H1 (cell line): ENCODE data around the gene SPTLC3. TPM values are rescaled to one million over a fixed set of nuclear protein-coding genes. Genes with fewer than 3 reads are reported as not detected.

Experiments used
- CTCF ChIA-PET: fragments of 300-600 bp; sonication (Branson Sonifier 250); formaldehyde crosslinking; loops from one replicate; lab custom pipeline; 2021; ENCODE audit not compliant: partially characterized antibody; lab: Charles Lee
- POLR2A ChIA-PET: fragments of 300-600 bp; sonication (Branson Sonifier 250); formaldehyde crosslinking; loops from one replicate; lab custom pipeline; 2021; ENCODE audit warnings: inconsistent platforms; ENCODE audit not compliant: partially characterized antibody; lab: Charles Lee
- DNase-seq, 2 experiments: peaks; one replicate each; pipeline versions ENCODE4 v3.0.0 to v3.0.0-alpha.2; 2010 to 2022; ENCODE audit warnings: low spot score in 2 of 2, low read depth in 1 of 2, mixed read lengths in 1 of 2
- FAIRE-seq: peaks from 2 replicates; lab custom pipeline; 2011; peaks lifted over from hg19 to GRCh38; lab: Jason Lieb, UNC
- H2AFZ ChIP-seq: 2 replicates; pipeline ENCODE4 v1.8.1; 2012; ENCODE audit warnings: low read length, inconsistent platforms
- H2AK5ac ChIP-seq: 2 replicates; pipeline ENCODE4 v1.6.1; 2013; ENCODE audit warnings: low read depth, low read length
- H2BK120ac ChIP-seq: replicated peaks from 2 replicates; pipeline ENCODE3; 2013; ENCODE audit warnings: low read depth, low read length, inconsistent platforms
- H2BK12ac ChIP-seq: 2 replicates; pipeline ENCODE4 v1.6.1; 2013; ENCODE audit warnings: low read depth, low read length
- H2BK15ac ChIP-seq: 2 replicates; pipeline ENCODE4 v1.6.1; 2013; ENCODE audit warnings: low read length
- H2BK20ac ChIP-seq: 2 replicates; pipeline ENCODE4 v1.6.1; 2013; ENCODE audit warnings: low read length
- H2BK5ac ChIP-seq: 2 replicates; pipeline ENCODE4 v1.6.1; 2013; ENCODE audit warnings: low read depth, low read length
- H3K14ac ChIP-seq: 2 replicates; pipeline ENCODE4 v1.6.1; 2013; ENCODE audit warnings: inconsistent platforms; ENCODE audit not compliant: insufficient read length
- H3K18ac ChIP-seq: 2 replicates; pipeline ENCODE4 v1.6.1; 2013; ENCODE audit warnings: low read length; ENCODE audit errors: extremely low read depth
- H3K23ac ChIP-seq: 2 replicates; pipeline ENCODE4 v1.6.1; 2013; ENCODE audit warnings: inconsistent platforms; ENCODE audit not compliant: insufficient read length
- H3K23me2 ChIP-seq: 2 replicates; pipeline ENCODE4 v1.6.1; 2013; ENCODE audit warnings: low read depth, low read length
- H3K27ac ChIP-seq: 2 replicates; pipeline ENCODE4 v1.6.1; 2011; ENCODE audit warnings: low read depth, low read length, inconsistent platforms
- H3K27me3 ChIP-seq, 4 experiments: replicated peaks in 1 of 4; 1 replicate in 1 of 4; 2 replicates in 3 of 4; pipeline versions ENCODE4 v1.6.1 to v1.8.1; 2011 to 2013; ENCODE audit warnings: low read length in 3 of 4, mild to moderate bottlenecking in 3 of 4, inconsistent platforms in 2 of 4, mixed read lengths in 2 of 4, moderate library complexity in 1 of 4; ENCODE audit not compliant: control insufficient read depth in 3 of 4, insufficient read depth in 3 of 4; ENCODE audit errors: extremely low read depth in 1 of 4
- H3K36me3 ChIP-seq, 4 experiments: 2 replicates each; pipeline versions ENCODE4 v1.6.1 to v1.8.1; 2011 to 2013; ENCODE audit warnings: mild to moderate bottlenecking in 4 of 4, low read length in 3 of 4, moderate library complexity in 2 of 4, control low read depth in 1 of 4, inconsistent platforms in 1 of 4; ENCODE audit not compliant: insufficient read depth in 4 of 4, control insufficient read depth in 2 of 4
- H3K4ac ChIP-seq: replicated peaks from 2 replicates; pipeline ENCODE3; 2013; ENCODE audit warnings: low read length, low read depth, mixed read lengths, inconsistent platforms; ENCODE audit not compliant: insufficient read length
- H3K4me1 ChIP-seq, 4 experiments: replicated peaks in 1 of 4; 1 replicate in 1 of 4; 2 replicates in 3 of 4; pipeline versions ENCODE4 v1.6.1 to v1.8.1; 2011 to 2013; ENCODE audit warnings: low read length in 3 of 4, inconsistent platforms in 2 of 4, mixed read lengths in 1 of 4; ENCODE audit not compliant: insufficient read depth in 4 of 4, control insufficient read depth in 3 of 4
- H3K4me2 ChIP-seq, 2 experiments: 2 replicates each; pipeline versions ENCODE4 v1.6.1 to v1.8.1; 2011 to 2013; ENCODE audit warnings: low read depth in 2 of 2, low read length in 2 of 2, control low read depth in 1 of 2, inconsistent platforms in 1 of 2, mild to moderate bottlenecking in 1 of 2; ENCODE audit not compliant: insufficient read depth in 1 of 2
- H3K4me3 ChIP-seq, 4 experiments: fragments of 200-600, 300-600 bp in 1 of 4; sonication (generic), shearing (Covaris generic), sonication (Bioruptor Twin) in 1 of 4; 2 replicates each; pipeline versions ENCODE4 v1.5.1 to v1.8.1; 2011 to 2016; ENCODE audit warnings: low read length in 4 of 4, low read depth in 3 of 4, control low read depth in 2 of 4, inconsistent platforms in 2 of 4, mild to moderate bottlenecking in 2 of 4, mixed read lengths in 1 of 4, moderate library complexity in 1 of 4; ENCODE audit not compliant: insufficient read depth in 2 of 4; ENCODE audit errors: extremely low read depth in 1 of 4
- H3K56ac ChIP-seq: replicated peaks from 2 replicates; pipeline ENCODE3; 2013; ENCODE audit warnings: low read depth, mild to moderate bottlenecking, mixed read lengths, low read length, inconsistent platforms; ENCODE audit not compliant: insufficient read length
- H3K79me1 ChIP-seq: 2 replicates; pipeline ENCODE4 v1.6.1; 2013; ENCODE audit warnings: low read depth, low read length, control low read depth
- H3K79me2 ChIP-seq, 2 experiments: 2 replicates each; pipeline versions ENCODE4 v1.6.1 to v1.8.1; 2012 to 2013; ENCODE audit warnings: low read length in 2 of 2, mild to moderate bottlenecking in 2 of 2, inconsistent platforms in 1 of 2; ENCODE audit not compliant: insufficient read depth in 2 of 2, control insufficient read depth in 1 of 2
- H3K9ac ChIP-seq, 4 experiments: replicated peaks in 1 of 4; 1 replicate in 1 of 4; 2 replicates in 3 of 4; pipeline versions ENCODE4 v1.6.1 to v1.8.1; 2011 to 2013; ENCODE audit warnings: low read depth in 3 of 4, low read length in 3 of 4, control low read depth in 2 of 4, mild to moderate bottlenecking in 2 of 4, moderate library complexity in 2 of 4, inconsistent platforms in 1 of 4; ENCODE audit errors: extremely low read depth in 1 of 4
- H3K9me3 ChIP-seq, 2 experiments: 2 replicates each; pipeline versions ENCODE4 v1.6.1 to v1.8.1; 2012 to 2013; ENCODE audit warnings: mild to moderate bottlenecking in 2 of 2, moderate library complexity in 2 of 2, control low read depth in 1 of 2, inconsistent platforms in 1 of 2, low read depth in 1 of 2, low read length in 1 of 2, mixed read lengths in 1 of 2; ENCODE audit not compliant: insufficient read depth in 2 of 2
- H4K20me1 ChIP-seq, 2 experiments: replicated peaks in 1 of 2; 2 replicates each; pipeline versions ENCODE3 to v1.8.1; 2011 to 2013; ENCODE audit warnings: inconsistent platforms in 2 of 2, low read length in 2 of 2, mild to moderate bottlenecking in 1 of 2; ENCODE audit not compliant: insufficient read depth in 2 of 2, control insufficient read depth in 1 of 2
- H4K5ac ChIP-seq: 2 replicates; pipeline ENCODE4 v1.6.1; 2013; ENCODE audit warnings: low read length, low read depth, mixed read lengths, inconsistent platforms; ENCODE audit not compliant: insufficient read length
- H4K8ac ChIP-seq: 2 replicates; pipeline ENCODE4 v1.8.0; 2013; ENCODE audit warnings: mild to moderate bottlenecking, moderate library complexity, low read length, inconsistent platforms; ENCODE audit not compliant: insufficient read depth; ENCODE audit errors: extremely low read depth
- H4K91ac ChIP-seq: replicated peaks from 2 replicates; pipeline ENCODE3; 2013; ENCODE audit warnings: low read length, mixed read lengths, inconsistent platforms; ENCODE audit not compliant: insufficient read length
- ASH2L ChIP-seq: fragments of 200-600, 300-600 bp; sonication (generic); IDR thresholded peaks from one replicate; pipeline ENCODE4 v1.7.1; 2017; ENCODE audit warnings: low read length
- BCL11A ChIP-seq, 2 experiments: IDR thresholded peaks; one replicate each; pipeline ENCODE4 v1.6.1; 2011; ENCODE audit warnings: low read depth in 2 of 2, low read length in 2 of 2, mild to moderate bottlenecking in 2 of 2
- CTBP2 ChIP-seq: IDR thresholded peaks from 2 replicates; pipeline ENCODE4 v1.7.0; 2011; ENCODE audit warnings: borderline replicate concordance, mild to moderate bottlenecking, moderate library complexity, mixed read lengths, low read length; ENCODE audit not compliant: insufficient read depth, insufficient read length
- EGR1 ChIP-seq: IDR thresholded peaks from 2 replicates; pipeline ENCODE4 v1.6.1; 2011; ENCODE audit warnings: low read depth, low read length, borderline replicate concordance
- NANOG ChIP-seq: IDR thresholded peaks from 2 replicates; pipeline ENCODE4 v1.6.1; 2011; ENCODE audit warnings: low read length, low read depth, mild to moderate bottlenecking, inconsistent platforms; ENCODE audit not compliant: insufficient read depth, poor library complexity, severe bottlenecking
- POLR2AphosphoS5 ChIP-seq: IDR thresholded peaks from 2 replicates; pipeline ENCODE4 v1.6.1; 2011; ENCODE audit warnings: low read depth, low read length
- RFX5 ChIP-seq: IDR thresholded peaks from 2 replicates; pipeline ENCODE4 v1.6.1; 2011; ENCODE audit warnings: low read depth, low read length, improper control_type of control experiment, borderline replicate concordance
- SAP30 ChIP-seq: fragments of 300-600 bp; sonication (generic); IDR thresholded peaks from 2 replicates; pipeline ENCODE4 v1.7.1; 2012; ENCODE audit warnings: low read length, moderate library complexity, mild to moderate bottlenecking, inconsistent platforms; ENCODE audit not compliant: insufficient read depth, insufficient replicate concordance
- TBP ChIP-seq: IDR thresholded peaks from 2 replicates; pipeline ENCODE4 v1.6.1; 2011; ENCODE audit warnings: low read depth, low read length, improper control_type of control experiment
- WGBS, 2 experiments: shearing (Covaris generic) in 1 of 2; methylation state at CpG; one replicate each; pipeline versions ENCODE4 v1.1.6 to v1.1.7; 2013 to 2015; ENCODE audit warnings: low lambda C conversion rate in 2 of 2, mixed read lengths in 2 of 2, inconsistent platforms in 1 of 2, low coverage in 1 of 2, missing lambda C conversion rate in 1 of 2; ENCODE audit not compliant: insufficient replicate concordance in 2 of 2, insufficient coverage in 1 of 2, insufficient read length in 1 of 2; ENCODE audit errors: extremely low coverage in 1 of 2, missing lambda C conversion rate in 1 of 2; 5-methylcytosine and 5-hydroxymethylcytosine counted together
- polyA plus RNA-seq, 7 experiments: library from polyadenylated mRNA; depleted of rRNA in 3 of 7; stranded (reverse) in 5 of 7; unstranded in 2 of 7; fragments of >200 nt in 5 of 7; fragments of 200-250 nt in 2 of 7; gene quantifications; 1 replicate in 5 of 7; 2 replicates in 1 of 7; 4 replicates in 1 of 7; pipeline versions ENCODE4 v1.2.1 to v1.2.3, GENCODE V29; 2011 to 2013; ENCODE audit warnings: missing spikeins in 2 of 7, mixed read lengths in 2 of 7
- total RNA-seq: library from RNA; stranded (reverse); fragmentation: NEBNext Ultra II Directional; extraction: Animal tissue kit (Norgen Biotek cat#: 25700); gene quantifications from 2 replicates; pipeline ENCODE4 v1.2.1, GENCODE V29; 2021

SPTLC3 gene
- total and polyA plus RNA-seq, 2 of the 8 experiments (the other 6 are each of a cell fraction or from before 2014, with no cell fraction given), result 0.23 to 0.82 TPM

GRCh38 chr20:13199279-13199678 lies 190.5 kb downstream of the SPTLC3 start:
- Histone ChIP-seq H4K5ac (no peak overlapping the region), H3K14ac (no peak overlapping the region), H3K18ac (no peak overlapping the region), H3K56ac (no peak overlapping the region), H3K4me1 (peaks cover 2 to 10% (median 4%) of the 10 kb centered on the region in 4 experiments; a peak in 5 of 7 replicates), H3K27me3 (no peaks in the 10 kb centered on the region), H2BK5ac (no peak overlapping the region), H3K4ac (no peak overlapping the region), H3K9ac (no peak overlapping the region), H3K79me1 (no peaks in the 10 kb centered on the region), H3K36me3 (no peaks in the 10 kb centered on the region), H2AFZ (no peak overlapping the region), H2BK12ac (no peak overlapping the region), H3K23ac (no peak overlapping the region), H2AK5ac (no peak overlapping the region), H3K9me3 (no peaks in the 10 kb centered on the region), H3K79me2 (no peaks in the 10 kb centered on the region), H2BK120ac (no peak overlapping the region), H3K4me3 (no peak overlapping the region), H3K23me2 (peaks cover 4% of the 10 kb centered on the region), H4K8ac (no peak overlapping the region), H3K27ac (no peak overlapping the region), H3K4me2 (peak overlapping the region in 1 of 2 experiments; percentile 19; a peak in 1 of 4 replicates), H4K91ac (no peak overlapping the region), H2BK15ac (no peak overlapping the region), H2BK20ac (no peak overlapping the region), H4K20me1 (no peaks in the 10 kb centered on the region)
- POLR2A ChIA-PET, result no interaction called here
- 82% methylated on average over 2 of the region's 2 CpGs; no CpG with 5 or more reads in 1 of the 2 experiments for WGBS, 2 experiments
- no peak for TF ChIP-seq EGR1
- TF ChIP-seq POLR2AphosphoS5, result no peak
- no peak for TF ChIP-seq ASH2L
- TF ChIP-seq CTBP2, result no peak
- TF ChIP-seq SAP30, result no peak
- no peak for TF ChIP-seq NANOG
- TF ChIP-seq BCL11A (IDR thresholded peaks at IDR 0.05; ENCODE audit: low read depth in 2 of 2, low read length in 2 of 2), result no peak
- TF ChIP-seq RFX5, result no peak
- TF ChIP-seq TBP, result no peak
- DNase-seq (no peak), FAIRE-seq (no peak)
- CTCF ChIA-PET, result no interaction called here
